Lung (tissue), 12 donors: Measurements from ENCODE around the gene KISS1R. TPM values are rescaled to one million over a fixed set of nuclear protein-coding genes. Genes with fewer than 3 reads are reported as not detected.

ENCODE experiments used
- ATAC-seq: fragments of 200-7000 bp; cut with Tn5 transposase; one replicate; pipeline ENCODE4 v1.9.1; 2020; ENCODE audit warnings: moderate number of reproducible peaks; ENCODE audit not compliant: insufficient read depth, low FRiP score
- DNase-seq, 3 donors: peaks; one replicate each; pipeline ENCODE4 v3.0.0-alpha.2; 2013 to 2017
- H3K27ac ChIP-seq, 2 donors: one replicate each; pipeline ENCODE4 v1.5.1; 2013; ENCODE audit warnings: mild to moderate bottlenecking in 2 of 2, moderate library complexity in 2 of 2, control low read depth in 1 of 2, inconsistent platforms in 1 of 2, low read depth in 1 of 2, low read length in 1 of 2
- H3K27me3 ChIP-seq, 3 donors: one replicate each; pipeline ENCODE4 v1.5.1; 2013; ENCODE audit warnings: low read length in 2 of 3; ENCODE audit not compliant: control insufficient read depth in 3 of 3, insufficient read depth in 3 of 3
- H3K36me3 ChIP-seq, 4 donors: one replicate each; pipeline ENCODE4 v1.5.1; 2013; ENCODE audit warnings: low read length in 4 of 4, mild to moderate bottlenecking in 1 of 4, moderate library complexity in 1 of 4; ENCODE audit not compliant: control insufficient read depth in 4 of 4, insufficient read depth in 4 of 4
- H3K4me1 ChIP-seq, 5 donors: one replicate each; pipeline ENCODE4 v1.5.1; 2013; ENCODE audit warnings: low read length in 5 of 5, mild to moderate bottlenecking in 2 of 5, moderate library complexity in 1 of 5; ENCODE audit not compliant: control insufficient read depth in 5 of 5, insufficient read depth in 5 of 5
- H3K4me3 ChIP-seq: one replicate; pipeline ENCODE4 v1.5.1; 2013; ENCODE audit warnings: mild to moderate bottlenecking, control low read depth, moderate library complexity
- H3K9ac ChIP-seq, 2 donors: one replicate each; pipeline ENCODE4 v1.5.1; 2013; ENCODE audit warnings: low read length in 2 of 2, control low read depth in 1 of 2; ENCODE audit not compliant: insufficient read depth in 1 of 2
- H3K9me3 ChIP-seq, 4 donors: one replicate each; pipeline ENCODE4 v1.5.1; 2013; ENCODE audit warnings: low read length in 3 of 4, mild to moderate bottlenecking in 1 of 4, moderate library complexity in 1 of 4; ENCODE audit not compliant: control insufficient read depth in 4 of 4, insufficient read depth in 3 of 4
- CTCF ChIP-seq: IDR thresholded peaks from 2 replicates; pipeline ENCODE4 v1.5.1; 2012; ENCODE audit warnings: mild to moderate bottlenecking; ENCODE audit errors: control extremely low read depth, extremely low read depth
- WGBS, 2 donors: extraction: QIAGEN DNeasy Blood & Tissue Kit; methylation state at CpG; one replicate each; pipeline ENCODE4 v1.1.7; 2013; 5-methylcytosine and 5-hydroxymethylcytosine counted together
- polyA plus RNA-seq, 2 donors: library from polyadenylated mRNA; stranded (reverse); fragments of 200-250 nt; gene quantifications; one replicate each; pipeline ENCODE4 v1.2.1, GENCODE V29; 2013
- total RNA-seq, 2 donors: library from RNA; depleted of rRNA in 1 of 2; stranded (reverse); fragments of >200 nt in 1 of 2; gene quantifications; one replicate each; pipeline ENCODE4 v1.2.1, GENCODE V29; 2014 to 2021
- donor health status: control.
- donor health status: control.
- donor health status: Bipolar disorder and iron deficiency.
- donor health status: healthy.
- donor health status: DM: yes; HTN: yes; CAD: no.

Gene KISS1R
- total and polyA plus RNA-seq, 4 donors, result 0.13 to 0.21 TPM; not detected in 2

GRCh38 chr19:873561-874041 is 43.5 kb upstream of the KISS1R start:
- no peak for ATAC-seq
- 95 to 96% methylated on average over 22 of the region's 22 CpGs for WGBS, 2 donors

GRCh38 chr19:875265-875879 is 41.8 kb upstream of the KISS1R start:
- no peaks in the 10 kb centered on the region for H3K27me3 ChIP-seq
- no peak overlapping the region for H3K27ac ChIP-seq
- peaks cover 0 to 62% (median 11%) of the 10 kb centered on the region in 4 donors for H3K36me3 ChIP-seq
- H3K9ac ChIP-seq, result no peak overlapping the region
- 95% methylated on average over 27 to 28 of the region's 28 CpGs for WGBS, 2 donors
- no peak for DNase-seq
- no peak for TF ChIP-seq CTCF
- peaks cover 0 to 7% (median 5%) of the 10 kb centered on the region in 5 donors for H3K4me1 ChIP-seq
- no peak overlapping the region for H3K4me3 ChIP-seq
- H3K9me3 ChIP-seq, result no peaks in the 10 kb centered on the region
- ATAC-seq, result no peak

More at GRCh38 chr19:873561-874041, 43.5 kb upstream of the KISS1R start:
- TF ChIP-seq CTCF, result no peak
- no peak for DNase-seq
- Histone ChIP-seq H3K4me1 (peaks cover 0 to 18% (median 11%) of the 10 kb centered on the region in 5 donors), H3K27me3 (no peaks in the 10 kb centered on the region), H3K4me3 (no peak overlapping the region), H3K9me3 (no peaks in the 10 kb centered on the region), H3K9ac (no peak overlapping the region), H3K36me3 (peaks cover 0 to 57% (median 14%) of the 10 kb centered on the region in 4 donors), H3K27ac (no peak overlapping the region)

GRCh38 chr19:876089-876488 is 41.0 kb upstream of the KISS1R start:
- Histone ChIP-seq H3K36me3 (peaks cover 0 to 58% (median 16%) of the 10 kb centered on the region in 4 donors), H3K27ac (no peak overlapping the region), H3K9ac (no peak overlapping the region), H3K9me3 (no peaks in the 10 kb centered on the region), H3K4me1 (peaks cover 0 to 5% (median 3%) of the 10 kb centered on the region in 5 donors), H3K27me3 (no peaks in the 10 kb centered on the region), H3K4me3 (no peak overlapping the region)
- 86 to 91% methylated on average over 18 of the region's 18 CpGs for WGBS, 2 donors
- DNase-seq, result no peak
- no peak for ATAC-seq
- TF ChIP-seq CTCF, result no peak
